GM19324 (cell line): ENCODE data around the gene ASB6.
A peak's percentile ranks its signal among the peaks of the same experiment; 100 is the strongest.

Source experiments
- ATAC-seq: cut with Tn5 transposase; IDR thresholded peaks from one replicate; pipeline ENCODE4 v1.9.1; 2021; ENCODE audit warnings: mild to moderate bottlenecking, moderate library complexity; ENCODE audit not compliant: unreplicated experiment, low FRiP score

The ASB6 gene

GRCh38 chr9:129641750-129642585 is at the start of gene ASB6:
TSS of gene ASB6 (minus strand) at chr9:129642151. CDS start at chr9:129641999, 152 bp downstream.
- peak; percentile 89 for ATAC-seq

GRCh38 chr9:129688285-129689043 is 46.5 kb upstream of the ASB6 start:
- no peak for ATAC-seq

- ATAC-seq: no peak
Observed at GRCh38 chr9:129687391-129687790, 45.4 kb upstream of the ASB6 start.

- no peak for ATAC-seq
Observed at GRCh38 chr9:129686736-129687135, 44.8 kb upstream of the ASB6 start.

GRCh38 chr9:129685933-129686259 is 43.9 kb upstream of the ASB6 start:
- ATAC-seq: no peak

- ATAC-seq: no peak
Observed at GRCh38 chr9:129685220-129685932, 43.4 kb upstream of the ASB6 start.

GRCh38 chr9:129682381-129682780 is 40.4 kb upstream of the ASB6 start:
- ATAC-seq: no peak

GRCh38 chr9:129681924-129682323 is 40.0 kb upstream of the ASB6 start:
- ATAC-seq: no peak

GRCh38 chr9:129679537-129679936 is 37.6 kb upstream of the ASB6 start:
- no peak for ATAC-seq

GRCh38 chr9:129678844-129679243 is 36.9 kb upstream of the ASB6 start:
- ATAC-seq: no peak

GRCh38 chr9:129677456-129677855 is 35.5 kb upstream of the ASB6 start:
- no peak for ATAC-seq

GRCh38 chr9:129676975-129677374 is 35.0 kb upstream of the ASB6 start:
- ATAC-seq: no peak

GRCh38 chr9:129676287-129676686 is 34.3 kb upstream of the ASB6 start:
- no peak for ATAC-seq

- ATAC-seq: no peak
Observed at GRCh38 chr9:129675620-129676019, 33.7 kb upstream of the ASB6 start.

GRCh38 chr9:129674229-129674628 is 32.3 kb upstream of the ASB6 start:
- no peak for ATAC-seq

- no peak for ATAC-seq
Observed at GRCh38 chr9:129673602-129674001, 31.7 kb upstream of the ASB6 start.

GRCh38 chr9:129672702-129673101 is 30.8 kb upstream of the ASB6 start:
- no peak for ATAC-seq

- no peak for ATAC-seq
Observed at GRCh38 chr9:129671519-129671918, 29.6 kb upstream of the ASB6 start.

GRCh38 chr9:129671065-129671464 is 29.1 kb upstream of the ASB6 start:
- no peak for ATAC-seq

- no peak for ATAC-seq
Observed at GRCh38 chr9:129669946-129670345, 28.0 kb upstream of the ASB6 start.

- ATAC-seq: no peak
Observed at GRCh38 chr9:129669141-129669718, 27.3 kb upstream of the ASB6 start.
